B cell (primary cell): ENCODE data around the gene AP3D1.

Experiments
- EZH2 ChIP-seq: IDR thresholded peaks from 2 replicates; pipeline ENCODE4 v1.6.1; 2012; ENCODE audit warnings: borderline replicate concordance, low read depth, mild to moderate bottlenecking, moderate library complexity, low read length; ENCODE audit not compliant: insufficient read depth, poor library complexity, severe bottlenecking
- TF ChIP-seq, protein P1 (sequence below): fragments of 200-600 bp; IDR thresholded peaks from one replicate; pipeline ENCODE4 v1.8.0; 2022; ENCODE audit warnings: antibody characterized with exemption, mild to moderate bottlenecking

DNA sequence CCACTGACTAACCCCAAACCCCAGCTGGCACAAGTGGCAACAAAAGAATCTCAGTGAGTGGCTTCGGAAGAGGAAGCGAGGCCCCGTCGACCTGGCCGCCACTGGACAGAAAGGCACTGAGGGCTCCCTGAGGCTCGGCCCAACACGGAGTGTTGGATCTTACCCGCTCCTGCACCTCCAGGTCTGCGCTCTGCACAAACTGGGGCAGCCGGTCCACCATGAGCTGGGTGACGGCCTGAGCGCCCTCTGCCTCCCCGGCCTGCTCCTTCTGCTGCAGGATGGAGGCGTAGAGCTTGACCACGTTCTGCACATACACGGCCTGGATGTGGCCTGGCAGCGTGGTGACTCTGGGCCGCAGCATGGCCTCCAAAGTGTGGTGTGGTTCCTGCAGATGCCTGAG lies 32.9 kb downstream of the AP3D1 start:
- TF ChIP-seq EZH2: no peak
- TF ChIP-seq, protein P1, sequence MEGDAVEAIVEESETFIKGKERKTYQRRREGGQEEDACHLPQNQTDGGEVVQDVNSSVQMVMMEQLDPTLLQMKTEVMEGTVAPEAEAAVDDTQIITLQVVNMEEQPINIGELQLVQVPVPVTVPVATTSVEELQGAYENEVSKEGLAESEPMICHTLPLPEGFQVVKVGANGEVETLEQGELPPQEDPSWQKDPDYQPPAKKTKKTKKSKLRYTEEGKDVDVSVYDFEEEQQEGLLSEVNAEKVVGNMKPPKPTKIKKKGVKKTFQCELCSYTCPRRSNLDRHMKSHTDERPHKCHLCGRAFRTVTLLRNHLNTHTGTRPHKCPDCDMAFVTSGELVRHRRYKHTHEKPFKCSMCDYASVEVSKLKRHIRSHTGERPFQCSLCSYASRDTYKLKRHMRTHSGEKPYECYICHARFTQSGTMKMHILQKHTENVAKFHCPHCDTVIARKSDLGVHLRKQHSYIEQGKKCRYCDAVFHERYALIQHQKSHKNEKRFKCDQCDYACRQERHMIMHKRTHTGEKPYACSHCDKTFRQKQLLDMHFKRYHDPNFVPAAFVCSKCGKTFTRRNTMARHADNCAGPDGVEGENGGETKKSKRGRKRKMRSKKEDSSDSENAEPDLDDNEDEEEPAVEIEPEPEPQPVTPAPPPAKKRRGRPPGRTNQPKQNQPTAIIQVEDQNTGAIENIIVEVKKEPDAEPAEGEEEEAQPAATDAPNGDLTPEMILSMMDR: no peak
